GM18907 (cell line): ENCODE measurements around the gene CLTA.
"Not testable (repeated sequence)": the region's sequence is repeated elsewhere in the genome, so short reads cannot be mapped to it uniquely, and the experiment has no call there.

ENCODE experiments used
- ATAC-seq: cut with Tn5 transposase; IDR thresholded peaks from one replicate; pipeline ENCODE4 v1.9.1; 2021; ENCODE audit warnings: mild to moderate bottlenecking, moderate library complexity; ENCODE audit not compliant: unreplicated experiment

The CLTA gene

DNA sequence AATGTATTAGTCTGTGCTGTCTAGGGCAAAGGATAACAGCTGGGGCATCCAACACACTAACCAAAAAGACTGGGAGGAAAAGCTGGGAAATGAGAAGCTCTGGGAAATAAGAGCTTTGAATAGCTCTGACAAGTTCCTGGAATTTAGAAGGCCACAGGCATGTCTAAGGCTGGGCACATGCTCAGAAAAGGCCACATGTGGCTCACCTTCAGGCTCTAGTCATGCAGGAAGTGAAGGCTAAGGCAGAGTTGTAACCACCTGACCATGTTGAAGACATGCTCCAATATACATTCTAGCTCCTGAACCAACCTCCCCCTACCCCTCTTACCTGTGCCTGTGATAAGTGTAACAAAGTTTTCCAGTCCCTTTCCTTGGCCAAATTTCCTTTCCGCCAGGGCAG is 31.7 kb downstream of the CLTA start:
- ATAC-seq = no peak

DNA sequence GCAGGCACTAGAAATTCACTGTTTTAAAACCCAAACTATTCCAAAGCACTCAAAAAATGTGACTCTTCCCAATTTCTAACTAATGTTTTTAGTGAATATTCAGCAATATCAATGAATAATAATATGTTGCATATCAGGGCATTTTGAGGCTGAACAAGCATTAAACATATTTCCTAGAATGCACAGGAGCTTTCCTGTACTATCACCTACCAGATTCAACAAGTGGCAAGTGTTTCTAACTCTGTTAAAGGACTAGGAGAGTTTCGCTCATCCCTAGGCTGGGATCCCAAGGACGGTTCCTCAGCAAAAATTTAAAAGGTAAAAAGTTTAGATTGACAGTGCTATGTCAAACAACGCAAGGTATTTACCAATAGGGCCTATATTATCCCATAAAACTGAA is 46.5 kb downstream of the CLTA start:
- ATAC-seq = no peak

DNA sequence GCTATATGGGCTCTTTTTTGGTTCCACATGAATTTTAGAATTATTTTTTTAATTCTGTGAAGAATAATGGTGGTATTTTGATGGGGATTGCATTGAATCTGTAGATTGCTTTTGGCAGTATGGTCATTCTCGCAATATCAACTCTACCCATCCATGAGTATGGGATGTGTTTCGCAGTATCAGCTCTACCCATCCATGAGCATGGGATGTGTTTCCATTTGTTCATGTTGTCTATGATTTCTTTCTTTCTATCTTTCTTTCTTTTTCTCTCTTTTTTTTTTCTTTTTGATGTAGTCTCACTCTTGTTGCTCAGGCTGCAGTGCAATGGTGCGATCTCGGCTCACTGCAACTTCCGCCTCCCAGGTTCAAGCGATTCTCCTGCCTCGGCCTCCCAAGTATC is 48.5 kb downstream of the CLTA start:
- not testable (repeated sequence) for ATAC-seq

DNA sequence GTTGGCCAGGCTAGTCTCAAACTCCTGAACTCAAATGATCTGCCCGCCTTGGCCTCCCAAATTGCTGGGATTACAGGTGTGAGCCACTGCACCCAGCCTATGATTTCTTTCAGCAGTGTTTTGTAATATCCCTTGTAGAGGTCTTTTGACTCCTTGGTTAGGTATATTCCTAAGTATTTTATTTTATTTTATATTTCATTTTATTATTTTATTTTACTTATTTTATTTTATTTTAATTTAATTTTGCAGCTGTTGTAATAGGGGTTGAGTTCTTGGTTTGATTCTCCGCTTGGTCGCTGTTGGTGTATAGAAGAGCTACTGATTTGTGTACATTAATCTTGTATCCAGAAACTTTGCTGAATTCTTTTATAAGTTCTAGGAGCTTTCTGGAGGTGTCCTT is 49.0 kb downstream of the CLTA start:
- ATAC-seq = not testable (repeated sequence)

DNA sequence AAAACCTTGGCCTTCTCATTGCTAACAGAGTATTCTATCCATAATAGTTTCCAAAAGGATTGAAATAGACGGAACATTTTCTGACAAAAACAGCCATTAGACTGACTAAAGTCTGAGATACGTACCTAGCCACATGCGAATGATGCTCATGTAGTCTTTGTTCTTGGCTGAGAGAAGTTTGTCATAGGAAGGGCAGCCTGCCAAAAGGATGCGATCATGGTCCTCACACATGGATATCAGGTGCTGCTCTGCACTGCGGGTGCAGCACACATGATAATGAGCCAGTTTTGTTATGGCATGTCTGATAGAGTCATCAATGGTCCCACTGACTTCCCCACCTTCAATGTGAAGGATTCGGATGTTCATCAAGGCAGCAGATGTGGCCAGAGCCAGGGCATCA is 55.2 kb downstream of the CLTA start:
- ATAC-seq = no peak

DNA sequence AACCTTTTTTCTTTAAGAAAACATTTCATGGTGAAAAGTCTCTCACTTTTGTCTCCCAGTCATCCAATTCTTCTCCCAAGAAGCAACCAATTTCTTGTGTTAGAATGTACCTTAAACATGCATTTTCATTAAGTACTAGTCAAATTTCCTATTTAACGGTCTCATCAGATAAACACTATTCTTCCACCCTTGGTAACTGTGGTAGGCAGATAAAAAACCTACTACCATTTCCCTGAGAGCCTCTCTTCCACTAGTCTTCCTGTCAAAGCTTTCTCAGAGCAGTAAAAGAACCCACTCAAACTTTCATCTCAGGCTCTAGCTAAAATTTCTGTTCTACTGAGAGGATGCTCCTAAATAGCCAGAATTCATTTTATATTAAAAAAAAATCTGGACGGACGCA is 56.6 kb downstream of the CLTA start:
- no peak for ATAC-seq

DNA sequence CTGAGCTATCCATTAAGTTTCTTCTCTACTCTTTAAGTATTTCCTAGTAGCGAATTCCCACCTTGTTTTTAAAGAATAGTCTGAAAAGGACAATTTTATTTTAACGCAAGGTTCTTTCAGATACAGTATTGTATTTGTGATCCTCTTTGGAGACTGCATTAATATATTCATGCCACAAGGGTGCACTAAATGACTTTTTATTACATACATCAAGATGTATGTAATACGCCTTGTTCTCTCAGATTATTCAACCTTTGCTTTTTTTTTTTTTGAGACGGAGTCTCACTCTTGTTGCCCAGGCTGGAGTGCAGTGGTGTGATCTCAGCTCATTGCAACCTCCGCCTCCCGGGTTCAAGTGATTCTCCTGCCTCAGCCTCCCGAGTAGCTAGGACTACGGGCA is 57.3 kb downstream of the CLTA start:
- ATAC-seq = not testable (repeated sequence)

DNA sequence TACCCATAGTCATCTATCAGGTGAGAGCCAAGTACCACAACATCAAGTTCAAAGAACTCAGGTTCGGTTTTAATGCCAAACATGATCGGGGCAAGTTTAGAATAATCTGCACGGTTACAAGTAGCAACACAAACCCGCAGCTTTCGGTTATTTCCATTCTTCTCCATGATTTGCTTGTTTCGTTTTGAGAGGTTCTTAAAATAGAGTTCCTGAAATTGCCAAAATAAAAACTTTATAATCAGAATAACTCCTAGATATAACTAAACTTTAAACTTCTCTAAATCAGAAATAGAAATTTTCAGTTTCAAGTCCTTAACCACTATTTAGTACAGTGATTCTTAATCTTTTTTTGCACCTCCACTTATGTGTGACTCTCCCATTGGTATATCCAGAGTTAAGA is 58.5 kb downstream of the CLTA start:
- no peak for ATAC-seq

DNA sequence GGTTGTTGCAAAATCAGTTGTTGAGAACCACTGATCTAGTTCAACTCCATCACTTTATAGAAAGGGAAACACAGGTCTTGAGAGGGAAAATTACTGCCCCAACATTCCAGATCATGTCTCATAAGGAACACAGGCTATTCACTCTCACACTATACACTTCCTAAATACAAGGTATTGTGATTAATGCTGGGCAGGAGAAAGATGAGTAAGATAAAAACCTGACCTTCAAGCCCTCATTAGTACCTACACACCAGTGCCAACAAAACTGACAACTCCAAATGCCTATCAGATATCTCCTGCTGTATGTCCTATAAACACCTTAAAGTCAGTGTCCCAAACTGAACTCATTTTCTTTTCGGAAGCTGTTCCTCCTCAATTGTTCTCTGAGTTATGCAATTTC is 59.4 kb downstream of the CLTA start:
- ATAC-seq = no peak

DNA sequence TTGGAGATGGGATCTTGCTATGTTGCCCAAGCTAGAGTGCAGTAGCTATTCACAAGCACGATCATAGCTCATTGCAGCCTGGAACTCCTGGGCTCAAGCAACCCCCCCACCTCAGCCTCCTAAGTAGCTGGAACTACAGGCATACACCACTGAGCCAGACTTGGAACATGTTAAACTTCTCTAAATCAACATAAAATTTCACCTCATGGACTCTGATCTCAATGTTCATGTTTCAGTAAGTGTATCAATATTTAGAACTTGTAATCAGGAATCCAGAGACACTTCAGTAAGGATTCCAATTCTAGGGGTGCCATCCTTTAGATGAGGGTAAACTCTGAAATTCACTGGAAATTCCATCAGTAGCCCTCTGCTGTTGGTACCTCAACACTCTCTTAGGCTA is 60.7 kb downstream of the CLTA start:
- no peak for ATAC-seq

DNA sequence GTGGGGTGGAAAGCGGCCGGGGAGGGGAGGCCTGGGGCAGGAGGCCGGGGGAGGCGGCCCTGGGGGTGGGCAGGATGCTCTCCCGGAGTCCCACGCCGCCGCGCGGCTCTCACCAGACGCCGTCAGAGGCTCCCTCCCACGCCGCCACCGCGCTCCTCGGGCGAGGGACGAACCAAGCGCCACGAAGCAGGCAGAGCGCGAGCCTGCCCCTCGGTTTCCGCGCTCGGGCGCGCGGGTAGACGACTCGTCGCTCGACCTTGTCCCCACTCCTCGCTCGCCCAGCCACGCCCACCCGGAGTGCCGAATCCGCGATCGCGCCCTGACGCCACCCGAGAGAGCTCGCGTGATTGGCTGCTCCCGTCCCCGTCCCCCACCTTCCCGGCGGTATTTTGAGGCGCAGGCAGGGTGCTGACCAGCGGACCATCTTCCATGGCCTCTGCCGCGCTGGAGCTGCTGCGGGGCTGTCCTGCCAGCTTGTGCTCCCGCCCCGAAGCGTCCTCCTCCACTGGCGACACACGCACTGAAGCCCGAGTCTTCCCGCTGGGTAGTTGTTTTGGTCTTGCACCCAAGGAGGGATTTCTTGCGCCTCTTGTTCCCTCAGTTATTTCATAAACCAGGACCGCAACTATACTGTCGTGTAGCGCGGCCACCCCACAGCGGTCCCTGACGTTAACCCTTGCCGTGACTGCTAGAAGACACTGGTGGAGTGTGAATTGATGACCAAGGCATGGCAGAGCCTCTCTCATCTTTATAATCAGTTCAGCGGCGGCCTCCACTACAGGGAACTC is 67.7 kb downstream of the CLTA start, which contains the start of gene GNE:
TSS of gene GNE (minus strand) at position 241 of the 788 bp plus-strand sequence. CDS start 9,093 bp downstream, outside the sequence.
- peak; percentile 92 for ATAC-seq

DNA sequence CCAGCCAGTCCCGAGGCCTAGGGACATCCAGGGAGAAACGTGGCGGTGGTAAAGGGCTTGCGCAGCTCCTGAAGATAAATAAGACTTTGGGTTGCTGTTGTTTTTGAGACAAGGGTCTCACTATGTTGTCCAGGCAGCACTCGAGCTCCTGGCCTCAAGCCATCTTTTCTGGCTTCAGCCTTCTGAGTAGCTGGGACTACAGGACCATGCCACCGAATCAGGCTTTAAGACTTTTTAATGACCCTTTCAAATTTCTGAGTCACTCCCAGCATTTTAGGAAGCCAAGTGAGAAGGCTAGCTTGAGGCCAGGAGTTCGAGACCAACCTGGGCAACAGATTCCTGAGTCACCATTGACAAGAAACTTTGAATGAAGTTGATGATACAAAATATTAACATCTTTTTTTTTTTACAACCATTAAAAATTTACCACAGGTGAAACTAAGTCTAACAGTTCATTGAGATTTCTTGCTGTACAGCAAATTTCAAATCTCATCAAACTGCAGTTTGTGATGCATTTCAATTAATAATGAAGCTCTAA is 68.3 kb downstream of the CLTA start:
- no peak for ATAC-seq
